HG02981 (cell line): ENCODE measurements around the gene EPHA2.
"Not testable (repeated sequence)": the region's sequence is repeated elsewhere in the genome, so short reads cannot be mapped to it uniquely, and the experiment has no call there.

ENCODE experiments used
- ATAC-seq: cut with Tn5 transposase; IDR thresholded peaks from one replicate; pipeline ENCODE4 v1.9.1; 2021; ENCODE audit warnings: mild to moderate bottlenecking, moderate library complexity; ENCODE audit not compliant: unreplicated experiment

The EPHA2 gene

GRCh38 chr1:16122916-16123315 is 33.0 kb downstream of the EPHA2 start:
- no peak for ATAC-seq

DNA sequence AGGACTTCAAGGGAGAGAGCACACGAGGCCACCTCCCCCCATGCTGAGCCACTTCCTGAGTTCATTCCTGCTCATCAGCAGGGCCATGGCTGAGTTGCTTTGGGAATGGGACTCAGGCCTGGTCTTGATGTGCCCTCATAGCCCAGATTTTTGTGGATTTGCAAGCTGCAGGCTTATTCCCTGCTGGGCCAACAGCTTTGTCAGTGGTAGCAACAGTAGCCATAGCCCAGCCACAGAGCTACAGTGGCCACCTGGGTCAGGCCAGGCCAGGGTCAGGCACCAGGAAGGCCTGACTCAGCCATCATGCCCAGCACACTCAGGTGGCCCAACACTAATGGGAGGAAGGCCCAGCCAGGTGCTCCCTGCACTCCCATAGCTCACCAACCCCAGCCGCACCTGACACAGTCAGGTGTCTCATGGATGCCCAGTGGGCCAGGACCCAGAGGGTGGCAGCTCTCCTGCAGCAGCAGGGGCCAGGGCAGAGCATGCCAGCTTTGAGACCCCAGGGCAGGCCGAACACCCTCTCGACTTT is 33.5 kb downstream of the EPHA2 start:
- ATAC-seq: no peak

- no peak for ATAC-seq
Measured at GRCh38 chr1:16120940-16121410, 34.9 kb downstream of the EPHA2 start.

GRCh38 chr1:16120407-16120806 is 35.5 kb downstream of the EPHA2 start:
- no peak for ATAC-seq

DNA sequence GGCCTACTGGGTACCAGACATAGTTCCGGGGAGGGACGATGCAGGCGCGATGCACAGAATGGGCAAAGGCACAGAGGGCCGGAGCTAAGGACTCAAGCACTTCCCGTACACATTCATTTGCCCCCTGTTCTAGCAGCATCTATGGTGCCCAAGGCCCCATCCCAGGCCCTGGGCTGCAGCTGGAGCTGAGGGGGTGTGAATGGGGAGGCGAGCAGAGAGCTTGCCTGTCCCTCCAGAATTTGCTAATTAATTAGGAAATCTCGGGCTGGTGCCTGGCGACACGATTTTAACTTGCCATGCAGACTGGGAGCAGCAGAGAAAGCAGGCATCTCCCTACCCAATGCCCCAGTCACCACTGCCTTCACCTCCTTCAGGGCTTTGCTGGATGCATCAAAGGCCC is 35.9 kb downstream of the EPHA2 start:
- no peak for ATAC-seq

DNA sequence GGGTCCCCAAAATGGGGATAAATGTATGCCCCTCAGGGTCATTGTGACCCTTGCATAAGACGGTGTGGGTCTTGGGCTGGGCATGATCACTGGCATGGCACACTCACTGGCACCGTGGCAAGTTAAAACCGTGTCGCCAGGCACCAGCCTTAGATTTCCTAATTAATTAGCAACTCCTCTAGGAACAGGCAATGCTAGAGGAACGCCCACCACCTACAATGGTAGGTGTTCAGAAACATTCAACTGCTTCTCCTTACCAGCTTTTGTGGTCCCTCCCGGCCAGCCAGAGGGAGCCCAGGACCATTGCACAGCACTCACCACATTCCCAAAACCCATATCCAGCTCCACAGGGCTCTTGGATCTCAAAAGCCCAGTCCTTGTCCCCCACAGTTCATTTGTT is 36.4 kb downstream of the EPHA2 start:
- ATAC-seq: no peak

GRCh38 chr1:16118706-16119105 is 37.2 kb downstream of the EPHA2 start:
- ATAC-seq: no peak

DNA sequence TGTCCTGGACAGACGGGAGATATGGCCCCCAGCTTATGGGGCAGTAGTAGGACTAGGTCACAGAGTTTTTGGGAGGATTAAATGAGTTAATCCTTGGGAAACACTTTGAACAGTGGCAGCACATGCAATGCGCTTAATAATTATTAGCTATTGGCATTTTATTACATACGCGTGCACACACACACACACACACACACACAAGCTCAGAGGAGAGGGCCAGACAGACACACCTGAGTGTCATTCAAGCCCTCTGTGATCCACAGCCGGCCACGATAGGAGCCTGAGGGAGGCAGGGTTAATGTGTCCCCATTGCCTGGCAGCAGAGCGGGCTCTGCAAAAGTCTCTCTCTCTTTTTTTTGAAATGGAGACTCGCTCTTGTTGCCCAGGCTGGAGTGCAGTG is 37.9 kb downstream of the EPHA2 start:
- ATAC-seq: no peak

DNA sequence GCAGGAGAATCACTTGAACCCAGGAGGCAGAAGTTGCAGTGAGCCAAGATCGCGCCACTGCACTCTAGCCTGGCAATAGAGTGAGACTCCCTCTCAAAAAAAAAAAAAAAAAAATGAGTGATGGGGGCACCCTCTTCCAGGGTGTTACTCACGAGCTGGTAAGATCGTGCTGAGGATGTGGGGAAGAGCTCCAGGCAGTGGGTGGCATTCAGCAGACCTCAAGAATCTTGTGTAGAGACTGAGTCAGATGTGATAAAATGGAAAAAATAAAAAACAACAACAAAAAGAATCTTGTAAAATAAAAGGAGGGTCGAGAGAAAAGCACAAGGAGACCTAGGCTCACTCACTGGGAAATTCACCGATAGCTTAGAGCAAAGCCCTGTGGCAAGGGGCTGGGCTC is 38.5 kb downstream of the EPHA2 start:
- no peak for ATAC-seq

- ATAC-seq: no peak
Measured at GRCh38 chr1:16116625-16117024, 39.2 kb downstream of the EPHA2 start.

DNA sequence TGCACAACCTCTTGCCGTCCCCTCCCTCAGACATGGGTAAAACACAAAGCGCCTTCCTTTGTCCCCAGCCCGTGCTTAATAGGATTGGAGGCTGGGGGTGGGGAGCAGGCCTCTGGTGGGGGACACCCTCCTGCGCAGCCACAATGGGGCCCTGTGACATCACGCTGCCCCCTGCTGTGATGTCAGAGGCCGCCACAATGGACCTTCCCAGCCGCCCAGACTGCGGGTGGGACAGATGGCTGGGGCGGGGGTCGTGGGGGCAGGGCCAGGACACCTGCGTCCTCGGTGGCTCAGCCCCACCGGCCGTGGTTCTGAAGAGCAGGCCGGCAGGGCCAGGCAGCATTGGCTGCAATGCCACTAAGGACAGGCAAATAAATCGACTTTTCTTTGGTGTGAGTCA is 39.9 kb downstream of the EPHA2 start:
- ATAC-seq: no peak

DNA sequence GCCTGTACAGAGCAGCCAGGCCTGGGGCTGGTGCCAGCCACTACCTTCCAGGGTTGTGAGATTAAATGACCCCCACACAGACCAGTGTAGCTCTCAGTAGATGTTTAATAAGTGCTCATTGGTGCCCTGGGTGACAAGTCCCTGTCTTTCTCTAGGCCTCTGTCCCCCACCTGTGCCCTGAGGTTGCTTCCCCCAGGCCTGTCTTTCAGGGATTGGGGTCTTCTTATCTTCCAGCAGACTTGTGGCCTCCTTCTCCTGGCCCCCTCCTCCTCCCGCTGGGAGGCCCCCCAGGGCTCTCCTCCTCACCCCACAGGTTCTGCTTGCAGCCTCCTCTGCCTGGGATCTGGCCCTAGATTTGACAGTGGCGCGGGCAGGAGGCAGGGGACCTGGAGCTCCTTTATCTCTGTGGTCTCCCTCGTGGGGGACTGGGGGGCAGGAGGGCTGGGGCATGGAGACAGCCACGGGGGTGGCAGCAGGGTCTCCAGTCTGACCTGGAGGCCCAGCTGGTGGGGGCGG is 40.3 kb downstream of the EPHA2 start:
- ATAC-seq: no peak

DNA sequence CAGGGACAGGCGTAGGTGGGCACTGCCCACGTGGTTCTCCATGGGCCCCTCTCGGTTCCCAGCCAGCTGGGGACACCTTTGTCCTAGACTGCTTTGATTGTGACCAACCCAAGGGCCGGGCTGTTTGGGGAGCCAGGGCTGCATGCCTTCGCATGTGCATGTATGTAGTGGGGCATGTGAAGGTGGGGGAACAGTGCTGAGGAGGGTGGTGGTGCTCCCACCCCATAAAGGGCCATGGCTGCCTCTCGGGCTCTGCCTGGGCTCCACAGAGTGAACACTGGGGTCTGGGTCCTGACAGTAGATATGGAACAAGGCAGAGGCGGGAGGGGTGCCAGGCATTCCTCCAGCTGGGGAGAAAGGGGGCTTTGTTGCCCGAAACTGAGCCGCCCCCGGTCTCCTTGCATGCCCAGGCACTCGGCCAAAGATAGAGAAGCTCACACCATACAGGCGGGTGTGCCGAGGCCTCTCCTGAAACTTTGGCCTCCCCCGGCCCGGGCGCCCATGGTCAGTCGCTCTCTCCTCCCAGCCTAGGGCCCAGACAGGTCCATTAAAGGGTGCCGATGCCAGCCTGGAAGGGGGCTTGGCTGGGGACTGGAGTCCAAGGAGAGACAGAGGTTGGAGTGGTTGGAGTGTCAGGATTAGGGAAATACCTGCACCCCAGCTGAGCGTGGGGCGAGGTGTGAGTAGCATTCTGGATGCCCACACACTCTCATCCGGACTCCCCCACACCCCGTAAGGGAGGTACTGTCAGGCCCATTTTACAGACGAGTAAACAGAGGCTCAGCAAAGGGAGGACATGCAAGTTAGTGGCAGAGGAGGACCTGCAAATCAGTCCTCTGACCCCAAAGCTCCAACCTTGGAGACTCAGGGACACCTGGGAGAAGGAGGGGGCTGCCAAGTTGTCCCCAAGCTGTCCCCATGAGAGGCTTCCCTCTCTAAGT is 41.1 kb downstream of the EPHA2 start:
- ATAC-seq: no peak

DNA sequence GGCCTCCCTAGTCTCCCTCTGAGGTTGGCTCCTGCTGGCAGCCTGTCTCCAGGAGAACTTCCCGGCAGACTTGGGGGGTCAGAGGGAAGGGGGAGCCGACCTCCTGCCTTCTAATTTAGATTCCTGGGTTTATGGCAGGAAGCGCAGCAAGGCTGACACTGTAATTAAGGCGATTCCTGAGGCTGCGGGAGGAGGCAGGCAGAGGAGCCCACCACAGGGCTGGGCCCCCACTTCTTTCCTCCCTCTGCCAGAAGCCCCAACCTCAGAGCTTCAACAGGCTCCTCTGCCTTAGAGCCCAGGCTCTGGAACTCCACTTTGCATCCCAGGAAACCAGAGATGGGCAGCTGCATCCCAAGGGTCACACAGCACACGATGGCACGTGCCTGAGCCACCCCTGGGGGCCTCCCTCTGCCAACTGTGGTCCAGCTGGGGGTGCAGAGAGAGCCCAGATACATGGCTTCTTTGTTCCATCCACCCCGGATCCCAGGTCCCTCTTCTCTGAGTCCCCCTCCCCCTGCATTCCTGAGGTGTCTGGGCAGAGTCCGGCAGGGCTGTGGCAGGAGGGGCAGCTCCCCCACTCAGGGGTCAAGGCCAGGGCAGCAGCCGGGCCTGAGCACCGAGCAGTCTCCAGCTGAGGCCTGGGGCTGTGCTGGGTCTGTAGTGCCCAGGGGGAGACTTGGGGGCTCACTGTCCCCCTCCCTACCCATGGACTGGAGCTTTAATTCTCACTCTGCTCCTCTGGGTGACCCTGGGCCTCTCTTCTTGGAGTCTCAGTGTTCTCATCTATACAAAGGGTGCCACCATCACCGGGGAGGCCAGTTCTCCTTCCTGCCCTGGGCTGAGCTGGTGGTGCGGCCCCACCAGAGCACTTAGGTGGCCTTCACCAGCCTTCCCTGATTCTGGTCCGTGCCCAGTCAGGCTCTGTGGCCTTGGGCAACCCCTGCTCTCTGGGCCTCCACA is 43.0 kb downstream of the EPHA2 start:
- ATAC-seq: no peak

DNA sequence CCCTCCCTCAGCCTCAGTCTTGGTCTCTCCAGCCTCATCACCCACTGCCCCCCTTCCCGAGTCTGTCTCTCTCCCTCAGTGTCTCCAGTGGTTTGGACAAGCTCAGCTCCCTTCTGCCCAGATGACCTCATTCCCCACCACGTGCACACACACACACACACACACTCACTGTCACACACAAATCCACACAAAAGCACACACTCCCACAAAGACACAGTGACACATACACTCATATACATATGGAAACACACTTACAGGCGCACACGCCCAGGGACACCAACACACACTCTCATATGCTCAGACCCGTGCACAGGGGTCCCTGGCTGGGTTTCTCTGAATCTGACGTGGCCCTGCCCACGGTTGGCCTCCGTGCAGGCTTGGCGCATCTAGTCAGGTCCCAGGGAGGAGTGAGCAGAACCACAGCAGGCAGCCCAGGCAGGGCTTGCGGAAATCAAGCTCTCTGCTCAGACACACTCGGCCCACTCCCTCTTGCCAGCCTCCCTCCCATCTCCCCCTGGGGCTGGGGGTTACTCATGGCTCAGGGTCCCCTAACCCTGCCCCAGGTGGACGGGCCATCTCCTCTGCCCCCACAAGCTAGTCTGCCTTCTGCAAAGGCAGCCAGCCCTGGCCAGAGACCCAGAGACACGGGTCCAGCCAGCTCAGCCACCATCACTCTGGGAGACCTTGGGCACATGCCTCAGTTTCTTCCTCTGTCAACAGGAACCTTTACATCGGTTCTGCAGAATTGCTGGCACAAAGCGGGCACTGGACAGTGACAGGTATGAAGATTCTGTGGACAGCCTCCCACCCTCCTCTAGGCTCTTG is 43.9 kb downstream of the EPHA2 start:
- ATAC-seq: no peak

- no peak for ATAC-seq
Measured at GRCh38 chr1:16110884-16111283, 45.0 kb downstream of the EPHA2 start.

DNA sequence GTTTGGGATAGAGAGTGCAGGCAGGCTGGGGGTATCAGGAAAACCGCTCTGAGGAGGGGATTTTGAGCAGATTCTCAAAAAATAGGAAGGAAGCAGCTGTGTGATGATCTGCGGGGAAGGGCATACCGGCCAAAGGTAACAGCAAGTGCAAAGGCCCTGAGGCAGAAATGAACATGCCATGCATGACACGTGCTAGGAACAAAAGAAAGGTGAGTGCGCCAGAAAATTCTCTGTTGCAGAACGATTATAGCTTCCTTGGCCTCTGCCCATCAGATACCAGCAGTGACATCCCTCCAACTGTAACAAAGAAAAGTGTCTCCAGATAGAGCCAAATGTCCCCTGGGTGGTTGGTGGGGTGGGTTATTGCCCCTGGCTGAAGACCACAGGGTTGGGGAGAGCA is 45.4 kb downstream of the EPHA2 start:
- no peak for ATAC-seq

GRCh38 chr1:16109571-16109970 is 46.3 kb downstream of the EPHA2 start:
- ATAC-seq: no peak

- ATAC-seq: not testable (repeated sequence)
Measured at GRCh38 chr1:16107039-16107438, 48.8 kb downstream of the EPHA2 start.

DNA sequence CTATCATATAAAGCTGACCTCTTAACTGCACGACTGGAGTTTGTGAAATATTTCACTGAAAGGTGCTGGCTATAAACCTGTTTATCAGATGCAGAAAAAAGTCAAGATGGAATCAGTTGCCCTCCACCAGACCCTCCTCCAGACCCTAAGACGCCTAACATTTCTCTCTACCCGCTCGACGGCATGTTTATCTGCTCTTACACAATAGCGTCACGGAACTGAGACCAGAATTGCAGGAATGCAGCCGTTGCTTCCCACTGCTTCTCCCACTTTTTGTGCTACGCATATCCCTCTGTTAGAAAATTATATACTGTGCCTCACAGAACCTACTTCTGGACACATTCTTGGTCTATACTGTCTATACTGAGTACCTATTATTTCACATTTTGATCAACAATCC is 54.2 kb downstream of the EPHA2 start:
- ATAC-seq: no peak
